ENCODE measurements around the gene ROCK2.

ROCK2 gene

GRCh38 chr2:11354363-11355154 lies 10.1 kb upstream of the ROCK2 start (continued):
- no peak for TF ChIP-seq ZBTB1 (tag by site-specific recombination; IDR thresholded peaks at IDR 0.05)
- no peak for TF ChIP-seq ZNF146 (tag by site-specific recombination; IDR thresholded peaks at IDR 0.05)
- no peak for TF ChIP-seq ZNF514 (tag by site-specific recombination; IDR thresholded peaks at IDR 0.05)
- TF ChIP-seq ZBTB48 (tag by site-specific recombination; IDR thresholded peaks at IDR 0.05): no peak
- TF ChIP-seq KLF9 (tag by site-specific recombination; IDR thresholded peaks at IDR 0.05; ENCODE audit: low read depth): no peak
- TF ChIP-seq SP7 (tag by site-specific recombination; IDR thresholded peaks at IDR 0.05): no peak
- no peak for TF ChIP-seq YY2 (tag by site-specific recombination; IDR thresholded peaks at IDR 0.05)
- no peak for TF ChIP-seq ZNF416 (tag by site-specific recombination; IDR thresholded peaks at IDR 0.05)

- no peak overlapping the region for H3K27ac ChIP-seq (ENCODE audit: extremely low read depth, low read depth, low read length)
- H3K9me3 ChIP-seq (ENCODE audit: control insufficient read depth, insufficient read depth, low read depth, low read length): no peaks in the 10 kb centered on the region
- ChIA-PET CTCF (no interaction called here), POLR2A (interaction anchor here (0.9 to 2.9 kb wide), 2 partner anchors 8 to 21 kb away, joined by 3 to 17 read pairs; partner anchors contain the start of gene ROCK2)
- no peak overlapping the region for H3K4me3 ChIP-seq (ENCODE audit: low read depth, low read length)
- no peaks in the 10 kb centered on the region for H3K4me1 ChIP-seq (ENCODE audit: control insufficient read depth, insufficient read depth, low read length)
- H3K36me3 ChIP-seq (ENCODE audit: control insufficient read depth in 2 of 2, insufficient read depth in 1 of 2, low read length in 2 of 2): no peaks in the 10 kb centered on the region
- TF ChIP-seq ZNF704 (tag by site-specific recombination; IDR thresholded peaks at IDR 0.05) (no peak), ZNF169 (tag by site-specific recombination; IDR thresholded peaks at IDR 0.05) (no peak), ZNF202 (tag by site-specific recombination; IDR thresholded peaks at IDR 0.05; ENCODE audit: borderline replicate concordance) (no peak), ZXDB (tag by site-specific recombination; IDR thresholded peaks at IDR 0.05) (no peak), ZNF473 (tag by site-specific recombination; IDR thresholded peaks at IDR 0.05) (no peak), ZNF843 (tag by site-specific recombination; IDR thresholded peaks at IDR 0.05) (no peak), HOXA7 (CRISPR knock-in tag; IDR thresholded peaks at IDR 0.05; ENCODE audit: borderline replicate concordance) (no peak), PATZ1 (tag by site-specific recombination; IDR thresholded peaks at IDR 0.05) (no peak), MZF1 (tag by site-specific recombination; IDR thresholded peaks at IDR 0.05; ENCODE audit: borderline replicate concordance) (no peak), YY1 (tag by site-specific recombination; IDR thresholded peaks at IDR 0.05) (no peak), ZNF664 (tag by site-specific recombination; IDR thresholded peaks at IDR 0.05) (no peak), ZNF140 (tag by site-specific recombination; IDR thresholded peaks at IDR 0.05) (no peak), ZNF112 (tag by site-specific recombination; IDR thresholded peaks at IDR 0.05) (no peak)
Observed at GRCh38 chr2:11352781-11353537, 8.5 kb upstream of the ROCK2 start.

Measured in HEK293 (cell line).